Fibroblast of lung (primary cell): Measurements from ENCODE around the gene DRICH1.

Experiments used
- EZH2 ChIP-seq: IDR thresholded peaks from 2 replicates; pipeline ENCODE4 v1.5.1; 2012; ENCODE audit warnings: low read length, control low read depth, mild to moderate bottlenecking; ENCODE audit errors: missing control alignments
- TF ChIP-seq, protein P1 (sequence below), 2 donors: IDR thresholded peaks in 1 of 2; conservative IDR thresholded peaks in 1 of 2; 1 replicate in 1 of 2; 2 replicates in 1 of 2; pipeline ENCODE4 v1.5.1; 2011 to 2012; ENCODE audit warnings: low read length in 2 of 2, control low read depth in 1 of 2, inconsistent platforms in 1 of 2, low read depth in 1 of 2, mild to moderate bottlenecking in 1 of 2

DNA sequence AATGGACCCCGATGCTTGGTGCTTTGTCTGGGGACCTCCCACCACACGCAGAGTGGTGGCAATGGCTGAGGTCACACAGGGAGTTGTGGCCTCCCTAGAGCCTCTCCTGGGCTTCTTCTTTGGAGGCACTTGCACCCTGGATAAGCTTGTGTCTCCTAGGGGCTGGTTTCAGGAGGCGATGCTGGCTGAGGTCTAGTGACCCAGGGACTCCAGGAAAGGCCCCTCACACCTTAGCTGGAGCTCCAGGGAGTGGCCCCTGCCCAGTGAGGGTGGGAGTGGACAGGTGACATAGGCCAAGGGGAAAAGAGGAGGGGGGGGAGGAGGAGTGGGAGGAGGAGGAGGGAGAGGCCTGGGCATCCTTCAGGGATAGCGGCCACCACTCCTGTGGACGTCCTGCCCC lies 52.8 kb downstream of the DRICH1 start:
- TF ChIP-seq, protein P1, sequence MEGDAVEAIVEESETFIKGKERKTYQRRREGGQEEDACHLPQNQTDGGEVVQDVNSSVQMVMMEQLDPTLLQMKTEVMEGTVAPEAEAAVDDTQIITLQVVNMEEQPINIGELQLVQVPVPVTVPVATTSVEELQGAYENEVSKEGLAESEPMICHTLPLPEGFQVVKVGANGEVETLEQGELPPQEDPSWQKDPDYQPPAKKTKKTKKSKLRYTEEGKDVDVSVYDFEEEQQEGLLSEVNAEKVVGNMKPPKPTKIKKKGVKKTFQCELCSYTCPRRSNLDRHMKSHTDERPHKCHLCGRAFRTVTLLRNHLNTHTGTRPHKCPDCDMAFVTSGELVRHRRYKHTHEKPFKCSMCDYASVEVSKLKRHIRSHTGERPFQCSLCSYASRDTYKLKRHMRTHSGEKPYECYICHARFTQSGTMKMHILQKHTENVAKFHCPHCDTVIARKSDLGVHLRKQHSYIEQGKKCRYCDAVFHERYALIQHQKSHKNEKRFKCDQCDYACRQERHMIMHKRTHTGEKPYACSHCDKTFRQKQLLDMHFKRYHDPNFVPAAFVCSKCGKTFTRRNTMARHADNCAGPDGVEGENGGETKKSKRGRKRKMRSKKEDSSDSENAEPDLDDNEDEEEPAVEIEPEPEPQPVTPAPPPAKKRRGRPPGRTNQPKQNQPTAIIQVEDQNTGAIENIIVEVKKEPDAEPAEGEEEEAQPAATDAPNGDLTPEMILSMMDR (conservative IDR thresholded peaks at IDR 0.05 in 1 of 2, IDR thresholded peaks at IDR 0.05 in 1 of 2; ENCODE audit: low read depth in 1 of 2, low read length in 2 of 2), result no peak
- TF ChIP-seq EZH2, result no peak
